ENCODE data around the gene CCDC196. TPM values are rescaled to one million over a fixed set of nuclear protein-coding genes. Genes with fewer than 3 reads are reported as not detected.

The CCDC196 gene
- total RNA-seq, 1 experiment from 2014 or later, result not detected

DNA sequence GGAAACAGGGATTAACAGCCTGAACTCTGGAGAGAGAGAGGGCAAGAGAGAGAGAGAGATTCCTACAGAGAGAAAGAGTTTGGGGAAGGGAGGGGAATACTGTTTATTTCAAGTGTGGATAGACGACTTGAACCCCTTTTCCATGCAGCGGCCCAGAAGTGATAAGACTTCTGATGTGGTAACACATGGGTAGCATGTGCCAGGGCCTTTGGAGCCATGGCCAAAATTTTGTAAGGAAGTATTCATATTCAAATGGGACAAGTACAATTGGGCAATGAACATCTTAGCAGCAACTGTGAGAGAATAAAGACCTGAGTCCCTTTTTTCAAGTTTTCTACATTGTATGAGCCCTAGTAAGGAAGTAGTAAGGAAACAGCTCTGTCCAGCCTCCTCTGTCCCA, 42.4 kb upstream of the CCDC196 start:
- no peaks in the 10 kb centered on the region; the same call in 1 of the 2 replicates for H3K9me2 ChIP-seq (ENCODE audit: insufficient read depth)
- H3K4me1 ChIP-seq (ENCODE audit: control insufficient read depth in 1 of 2, insufficient read depth in 2 of 2, low read length in 2 of 2), result no peaks in the 10 kb centered on the region
- ChIA-PET RAD21 (ENCODE audit: low non-redundant PET in 1 of 2, low total read pairs in 2 of 2, uncharacterized antibody in 2 of 2, unreplicated experiment in 2 of 2) (no interaction called here), CTCF (no interaction called here), POLR2A (no interaction called here)
- no peak overlapping the region for H3K4me3 ChIP-seq (replicated peaks in 1 of 2; ENCODE audit: low read depth in 1 of 2, low read length in 2 of 2)
- no peak for DNase-seq (ENCODE audit: low read depth, low spot score)
- H3K27ac ChIP-seq (ENCODE audit: low read depth, low read length), result no peak overlapping the region
- H4K20me1 ChIP-seq (ENCODE audit: insufficient read depth), result no peaks in the 10 kb centered on the region
- no TSS peak for BruUV-seq (replicated peaks)
- TF ChIP-seq, protein P1, sequence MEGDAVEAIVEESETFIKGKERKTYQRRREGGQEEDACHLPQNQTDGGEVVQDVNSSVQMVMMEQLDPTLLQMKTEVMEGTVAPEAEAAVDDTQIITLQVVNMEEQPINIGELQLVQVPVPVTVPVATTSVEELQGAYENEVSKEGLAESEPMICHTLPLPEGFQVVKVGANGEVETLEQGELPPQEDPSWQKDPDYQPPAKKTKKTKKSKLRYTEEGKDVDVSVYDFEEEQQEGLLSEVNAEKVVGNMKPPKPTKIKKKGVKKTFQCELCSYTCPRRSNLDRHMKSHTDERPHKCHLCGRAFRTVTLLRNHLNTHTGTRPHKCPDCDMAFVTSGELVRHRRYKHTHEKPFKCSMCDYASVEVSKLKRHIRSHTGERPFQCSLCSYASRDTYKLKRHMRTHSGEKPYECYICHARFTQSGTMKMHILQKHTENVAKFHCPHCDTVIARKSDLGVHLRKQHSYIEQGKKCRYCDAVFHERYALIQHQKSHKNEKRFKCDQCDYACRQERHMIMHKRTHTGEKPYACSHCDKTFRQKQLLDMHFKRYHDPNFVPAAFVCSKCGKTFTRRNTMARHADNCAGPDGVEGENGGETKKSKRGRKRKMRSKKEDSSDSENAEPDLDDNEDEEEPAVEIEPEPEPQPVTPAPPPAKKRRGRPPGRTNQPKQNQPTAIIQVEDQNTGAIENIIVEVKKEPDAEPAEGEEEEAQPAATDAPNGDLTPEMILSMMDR (IDR thresholded peaks at IDR 0.05 in 2 of 3, conservative IDR thresholded peaks at IDR 0.05 in 1 of 3; ENCODE audit: borderline replicate concordance in 1 of 3, insufficient read depth in 1 of 3, low read depth in 2 of 3, low read length in 2 of 3), result no peak
- TF ChIP-seq JUND (IDR thresholded peaks at IDR 0.05) (no peak), POLR2AphosphoS5 (IDR thresholded peaks at IDR 0.05; ENCODE audit: low read depth, low read length) (no peak), ZFX (IDR thresholded peaks at IDR 0.05) (no peak), POLR2A (IDR thresholded peaks at IDR 0.05; ENCODE audit: borderline replicate concordance, extremely low read depth, insufficient read depth, insufficient read length) (no peak)
- H3K4me2 ChIP-seq (ENCODE audit: low read length), result no peak overlapping the region
- intact Hi-C loops (cut with micrococcal nuclease), result no loop called here
- no peak overlapping the region for H3K9ac ChIP-seq (ENCODE audit: low read length)
- H3K36me3 ChIP-seq (ENCODE audit: control insufficient read depth in 1 of 2, insufficient read depth in 2 of 2, low read length in 2 of 2), result no peaks in the 10 kb centered on the region
- H3K79me2 ChIP-seq (ENCODE audit: insufficient read depth, low read length), result no peaks in the 10 kb centered on the region
- no peaks in the 10 kb centered on the region for H3K27me3 ChIP-seq (ENCODE audit: insufficient read depth, low read length)
- H2AFZ ChIP-seq (ENCODE audit: low read depth, low read length, poor library complexity, severe bottlenecking), result no peak overlapping the region
- no peak for ATAC-seq
- H3K9me3 ChIP-seq (ENCODE audit: control insufficient read depth in 1 of 2, insufficient read depth in 1 of 2, low read depth in 1 of 2, low read length in 2 of 2), result peaks cover under 1 to 16% of the 10 kb centered on the region in 2 experiments; a peak in 3 of 4 replicates

DNA sequence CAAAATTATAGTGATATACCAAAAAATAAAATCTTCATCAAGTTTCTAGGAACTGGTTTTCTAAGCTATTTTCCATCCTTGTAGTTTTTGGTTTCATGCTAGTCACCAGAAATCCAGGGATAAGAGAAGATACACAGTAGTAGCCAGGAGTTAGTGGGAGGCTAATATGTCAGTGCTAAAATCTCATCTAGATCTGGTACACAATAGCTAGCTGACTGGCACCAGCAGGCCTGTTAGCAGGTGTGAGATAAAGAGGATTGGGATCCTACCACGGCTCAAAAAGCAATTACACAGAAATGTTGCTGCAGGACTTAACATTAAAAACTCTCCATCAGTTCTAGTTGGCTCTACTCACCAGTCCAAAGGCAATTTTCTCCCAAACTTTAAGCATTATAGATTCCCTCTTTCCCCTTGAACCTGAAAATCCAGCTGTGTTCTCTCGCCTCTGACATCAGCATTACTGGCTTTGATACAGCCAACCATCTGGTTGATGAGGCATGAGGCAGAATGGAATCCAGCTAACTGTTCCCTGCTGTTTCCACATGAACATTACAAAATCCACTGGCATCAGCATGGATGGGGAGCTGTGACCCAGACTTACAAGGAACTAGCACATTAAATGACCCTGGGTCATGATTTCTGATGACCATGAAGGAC, 41.8 kb upstream of the CCDC196 start:
- ATAC-seq (no peak), DNase-seq (ENCODE audit: low read depth, low spot score) (no peak)
- BruUV-seq (replicated peaks), result no TSS peak
- no peaks in the 10 kb centered on the region for H4K20me1 ChIP-seq (ENCODE audit: insufficient read depth)
- no peaks in the 10 kb centered on the region for H3K27me3 ChIP-seq (ENCODE audit: insufficient read depth, low read length)
- ChIA-PET CTCF (no interaction called here), RAD21 (ENCODE audit: low non-redundant PET in 1 of 2, low total read pairs in 2 of 2, uncharacterized antibody in 2 of 2, unreplicated experiment in 2 of 2) (no interaction called here), POLR2A (no interaction called here)
- H3K9ac ChIP-seq (ENCODE audit: low read length), result no peak overlapping the region
- H3K36me3 ChIP-seq (ENCODE audit: control insufficient read depth in 1 of 2, insufficient read depth in 2 of 2, low read length in 2 of 2), result no peaks in the 10 kb centered on the region
- peaks cover 0 to 15% of the 10 kb centered on the region in 2 experiments; a peak in 3 of 4 replicates for H3K9me3 ChIP-seq (ENCODE audit: control insufficient read depth in 1 of 2, insufficient read depth in 1 of 2, low read depth in 1 of 2, low read length in 2 of 2)
- H3K4me2 ChIP-seq (ENCODE audit: low read length), result no peak overlapping the region
- intact Hi-C loops (cut with micrococcal nuclease), result no loop called here
- no peaks in the 10 kb centered on the region for H3K79me2 ChIP-seq (ENCODE audit: insufficient read depth, low read length)
- H3K27ac ChIP-seq (ENCODE audit: low read depth, low read length), result no peak overlapping the region
- H3K4me1 ChIP-seq (ENCODE audit: control insufficient read depth in 1 of 2, insufficient read depth in 2 of 2, low read length in 2 of 2), result no peaks in the 10 kb centered on the region
- H3K9me2 ChIP-seq (ENCODE audit: insufficient read depth), result no peaks in the 10 kb centered on the region; the same call in 1 of the 2 replicates
- H3K4me3 ChIP-seq (replicated peaks in 1 of 2; ENCODE audit: low read depth in 1 of 2, low read length in 2 of 2), result no peak overlapping the region
- no peak overlapping the region for H2AFZ ChIP-seq (ENCODE audit: low read depth, low read length, poor library complexity, severe bottlenecking)
- TF ChIP-seq ZFX (IDR thresholded peaks at IDR 0.05) (no peak), EZH2 (IDR thresholded peaks at IDR 0.05) (no peak), ELF1 (IDR thresholded peaks at IDR 0.05; ENCODE audit: borderline replicate concordance, low read depth) (no peak), JUND (IDR thresholded peaks at IDR 0.05) (no peak), POLR2A (IDR thresholded peaks at IDR 0.05; ENCODE audit: borderline replicate concordance, extremely low read depth, insufficient read depth, insufficient read length) (no peak), RAD21 (IDR thresholded peaks at IDR 0.05; ENCODE audit: low read depth) (no peak), SIN3A (IDR thresholded peaks at IDR 0.05; ENCODE audit: low read depth) (no peak), SP1 (IDR thresholded peaks at IDR 0.05; ENCODE audit: low read depth) (no peak), FOSL1 (IDR thresholded peaks at IDR 0.05; ENCODE audit: low read depth) (no peak), EZH2phosphoT487 (IDR thresholded peaks at IDR 0.05; ENCODE audit: borderline replicate concordance) (no peak), SRF (IDR thresholded peaks at IDR 0.05; ENCODE audit: low read depth) (no peak), ZNF274 (IDR thresholded peaks at IDR 0.05; ENCODE audit: low read depth, low read length) (no peak)
- TF ChIP-seq, protein P2, sequence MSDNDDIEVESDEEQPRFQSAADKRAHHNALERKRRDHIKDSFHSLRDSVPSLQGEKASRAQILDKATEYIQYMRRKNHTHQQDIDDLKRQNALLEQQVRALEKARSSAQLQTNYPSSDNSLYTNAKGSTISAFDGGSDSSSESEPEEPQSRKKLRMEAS (IDR thresholded peaks at IDR 0.05), result no peak
- TF ChIP-seq, protein P3, sequence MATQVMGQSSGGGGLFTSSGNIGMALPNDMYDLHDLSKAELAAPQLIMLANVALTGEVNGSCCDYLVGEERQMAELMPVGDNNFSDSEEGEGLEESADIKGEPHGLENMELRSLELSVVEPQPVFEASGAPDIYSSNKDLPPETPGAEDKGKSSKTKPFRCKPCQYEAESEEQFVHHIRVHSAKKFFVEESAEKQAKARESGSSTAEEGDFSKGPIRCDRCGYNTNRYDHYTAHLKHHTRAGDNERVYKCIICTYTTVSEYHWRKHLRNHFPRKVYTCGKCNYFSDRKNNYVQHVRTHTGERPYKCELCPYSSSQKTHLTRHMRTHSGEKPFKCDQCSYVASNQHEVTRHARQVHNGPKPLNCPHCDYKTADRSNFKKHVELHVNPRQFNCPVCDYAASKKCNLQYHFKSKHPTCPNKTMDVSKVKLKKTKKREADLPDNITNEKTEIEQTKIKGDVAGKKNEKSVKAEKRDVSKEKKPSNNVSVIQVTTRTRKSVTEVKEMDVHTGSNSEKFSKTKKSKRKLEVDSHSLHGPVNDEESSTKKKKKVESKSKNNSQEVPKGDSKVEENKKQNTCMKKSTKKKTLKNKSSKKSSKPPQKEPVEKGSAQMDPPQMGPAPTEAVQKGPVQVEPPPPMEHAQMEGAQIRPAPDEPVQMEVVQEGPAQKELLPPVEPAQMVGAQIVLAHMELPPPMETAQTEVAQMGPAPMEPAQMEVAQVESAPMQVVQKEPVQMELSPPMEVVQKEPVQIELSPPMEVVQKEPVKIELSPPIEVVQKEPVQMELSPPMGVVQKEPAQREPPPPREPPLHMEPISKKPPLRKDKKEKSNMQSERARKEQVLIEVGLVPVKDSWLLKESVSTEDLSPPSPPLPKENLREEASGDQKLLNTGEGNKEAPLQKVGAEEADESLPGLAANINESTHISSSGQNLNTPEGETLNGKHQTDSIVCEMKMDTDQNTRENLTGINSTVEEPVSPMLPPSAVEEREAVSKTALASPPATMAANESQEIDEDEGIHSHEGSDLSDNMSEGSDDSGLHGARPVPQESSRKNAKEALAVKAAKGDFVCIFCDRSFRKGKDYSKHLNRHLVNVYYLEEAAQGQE (IDR thresholded peaks at IDR 0.05; ENCODE audit: low read depth), result no peak

All from HCT116 (cell line).